SH-SY5Y (cell line): Measurements from ENCODE around the gene CCL22.

Source experiments
- GATA2 ChIP-seq: IDR thresholded peaks from 2 replicates; pipeline ENCODE4 v1.6.1; 2011; ENCODE audit warnings: mild to moderate bottlenecking, low read depth, low read length
- GATA3 ChIP-seq: IDR thresholded peaks from 2 replicates; pipeline ENCODE4 v1.6.1; 2011; ENCODE audit warnings: low read depth, mild to moderate bottlenecking, low read length, moderate library complexity

DNA sequence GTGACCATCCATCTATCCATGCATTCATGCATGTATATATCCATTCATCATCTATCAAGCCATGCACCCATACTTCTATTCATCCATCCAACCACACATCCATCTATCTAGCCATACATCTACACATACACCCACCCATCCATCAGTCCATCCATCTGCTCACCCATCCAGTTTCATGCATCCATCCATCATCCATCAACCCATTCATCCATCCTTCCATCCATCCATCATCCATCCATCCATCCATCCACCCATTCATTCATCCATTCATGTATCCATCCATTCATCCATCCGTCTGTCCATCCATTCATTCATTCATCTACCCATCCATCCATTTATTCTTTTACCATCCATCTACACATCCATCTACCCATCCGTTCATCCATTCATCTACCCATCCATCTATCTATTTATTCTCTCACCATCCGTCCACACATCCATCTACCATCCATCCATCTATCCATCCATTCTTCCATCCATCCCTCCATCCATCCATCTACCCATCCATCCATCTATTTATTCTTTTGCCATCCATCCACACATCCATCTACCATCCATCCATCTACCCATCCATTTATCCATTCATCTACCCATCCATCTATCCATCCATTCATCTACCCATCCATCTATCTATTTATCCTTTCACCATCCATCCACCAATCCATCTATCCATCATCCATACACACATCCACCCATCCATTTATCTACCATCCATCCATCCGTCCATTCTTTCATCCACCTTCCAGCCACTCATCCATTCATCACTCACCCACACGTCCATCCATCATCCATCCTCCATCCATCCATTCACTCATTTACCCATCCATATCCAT lies 49.2 kb downstream of the CCL22 start:
- TF ChIP-seq GATA2 (no peak), GATA3 (no peak)
